ENCODE data around the gene SPC24.

DNA sequence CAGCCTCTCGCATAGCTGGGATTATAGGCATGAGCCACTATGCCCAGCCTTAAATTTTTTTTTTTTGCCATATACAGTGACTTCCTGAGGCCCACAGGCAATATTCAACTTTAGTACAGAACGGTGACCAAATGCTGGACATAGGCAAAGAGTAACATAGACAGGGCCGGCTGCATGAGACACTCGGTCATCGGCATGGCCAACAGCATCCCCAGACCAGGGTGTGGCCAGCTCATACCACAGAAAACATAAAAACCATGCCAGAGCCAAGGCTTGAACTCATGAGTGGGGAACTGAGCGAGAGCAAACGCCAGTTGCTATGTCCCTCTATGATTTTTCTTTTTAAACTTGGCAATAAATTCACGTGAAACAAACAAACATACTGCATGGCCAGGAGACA, 24.8 kb upstream of the SPC24 start:
- TF ChIP-seq POLR2A (IDR thresholded peaks at IDR 0.05; ENCODE audit: low read length) (no peak), GATA1 (IDR thresholded peaks at IDR 0.05; ENCODE audit: low read depth, low read length) (no peak)
